SU-DHL-6 (cell line): Measurements from ENCODE around the gene CPLANE2.

ENCODE experiments used
- H2AFZ ChIP-seq: fragments of 200-600 bp; sonication (generic); 2 replicates; pipeline ENCODE4 v1.6.1; 2014; ENCODE audit warnings: low read depth, mild to moderate bottlenecking, moderate library complexity, mixed read lengths, antibody characterized with exemption, low read length; ENCODE audit not compliant: severe bottlenecking
- H3F3A ChIP-seq: fragments of 200-600 bp; shearing (Covaris generic); 2 replicates; pipeline ENCODE4 v1.6.0; 2016; ENCODE audit warnings: antibody characterized with exemption, mild to moderate bottlenecking; ENCODE audit not compliant: insufficient read depth
- H3K27ac ChIP-seq: fragments of 200-600 bp; sonication (generic); 2 replicates; pipeline ENCODE4 v1.5.1; 2016; ENCODE audit warnings: low read depth, mild to moderate bottlenecking, low read length, moderate library complexity, mixed read lengths
- H3K27me3 ChIP-seq: fragments of 200-600 bp; sonication (generic), shearing (Covaris generic); 2 replicates; pipeline ENCODE4 v1.6.0; 2014; ENCODE audit warnings: mild to moderate bottlenecking, low read length
- H3K36me3 ChIP-seq: fragments of 200-600 bp; sonication (generic); 2 replicates; pipeline ENCODE4 v1.6.1; 2014; ENCODE audit warnings: mild to moderate bottlenecking, low read length, mixed read lengths
- H3K4me2 ChIP-seq: fragments of 300-600, 200-600 bp; shearing (Covaris generic), sonication (generic); 2 replicates; pipeline ENCODE4 v1.6.0; 2014; ENCODE audit warnings: low read length, low read depth, mild to moderate bottlenecking; ENCODE audit not compliant: poor library complexity, severe bottlenecking
- H3K4me3 ChIP-seq: fragments of 200-600 bp; sonication (generic); 2 replicates; pipeline ENCODE4 v1.5.1; 2014; ENCODE audit warnings: antibody characterized with exemption, low read length, mild to moderate bottlenecking, mixed read lengths; ENCODE audit not compliant: insufficient read depth, poor library complexity, severe bottlenecking
- H3K79me2 ChIP-seq: fragments of 200-600 bp; sonication (generic); 2 replicates; pipeline ENCODE4 v1.6.1; 2014; ENCODE audit warnings: mild to moderate bottlenecking, low read length, moderate library complexity; ENCODE audit not compliant: insufficient read depth
- H3K9ac ChIP-seq: fragments of 200-600 bp; sonication (generic); 2 replicates; pipeline ENCODE4 v1.7.0; 2014; ENCODE audit warnings: mild to moderate bottlenecking, low read length
- H3K9me2 ChIP-seq: fragments of 200-600 bp; sonication (generic); replicated peaks from 2 replicates; pipeline ENCODE4 v1.6.1; 2014; ENCODE audit warnings: low read length; ENCODE audit not compliant: insufficient read depth
- H3K9me3 ChIP-seq: fragments of 200-600 bp; sonication (generic); 2 replicates; pipeline ENCODE4 v1.6.1; 2014; ENCODE audit warnings: low read length, mixed read lengths; ENCODE audit not compliant: insufficient read depth
- H4K20me1 ChIP-seq: fragments of 200-600 bp; sonication (generic); 2 replicates; pipeline ENCODE4 v1.6.1; 2014; ENCODE audit warnings: low read depth, mild to moderate bottlenecking, antibody characterized with exemption, low read length, moderate library complexity, mixed read lengths
- CTCF ChIP-seq: fragments of 200-600 bp; sonication (generic); IDR thresholded peaks from one replicate; pipeline ENCODE4 v1.5.1; 2017; ENCODE audit warnings: antibody characterized with exemption, mild to moderate bottlenecking, low read length, moderate library complexity; ENCODE audit not compliant: insufficient read depth, poor library complexity, severe bottlenecking
- EZH2phosphoT487 ChIP-seq: fragments of 200-600 bp; sonication (generic), shearing (Covaris generic); conservative IDR thresholded peaks from 2 replicates; pipeline ENCODE4 v1.6.1; 2018; ENCODE audit warnings: mild to moderate bottlenecking, antibody characterized with exemption, low read length, moderate library complexity, mixed read lengths

CPLANE2 gene

GRCh38 chr1:16208270-16208987 lies 28.6 kb downstream of the CPLANE2 start:
- Histone ChIP-seq H3K9ac (no peak overlapping the region), H3K4me3 (no peak overlapping the region), H3K27me3 (no peaks in the 10 kb centered on the region), H3K27ac (no peak overlapping the region), H3K79me2 (no peaks in the 10 kb centered on the region), H3K9me2 (no peaks in the 10 kb centered on the region), H4K20me1 (no peaks in the 10 kb centered on the region), H2AFZ (no peak overlapping the region), H3K9me3 (no peaks in the 10 kb centered on the region), H3K36me3 (no peaks in the 10 kb centered on the region), H3F3A (no peaks in the 10 kb centered on the region), H3K4me2 (no peak overlapping the region)
- TF ChIP-seq CTCF (no peak), EZH2phosphoT487 (no peak)

GRCh38 chr1:16207318-16208269 lies 29.4 kb downstream of the CPLANE2 start:
- Histone ChIP-seq H3K79me2 (no peaks in the 10 kb centered on the region), H3K9ac (no peak overlapping the region), H3K4me2 (no peak overlapping the region), H2AFZ (no peak overlapping the region), H3K9me3 (no peaks in the 10 kb centered on the region), H3K4me3 (no peak overlapping the region), H4K20me1 (no peaks in the 10 kb centered on the region), H3K27ac (no peak overlapping the region), H3K27me3 (no peaks in the 10 kb centered on the region), H3F3A (no peaks in the 10 kb centered on the region), H3K36me3 (no peaks in the 10 kb centered on the region), H3K9me2 (no peaks in the 10 kb centered on the region)
- TF ChIP-seq EZH2phosphoT487 (no peak), CTCF (no peak)

GRCh38 chr1:16206547-16207317 lies 30.3 kb downstream of the CPLANE2 start:
- Histone ChIP-seq H2AFZ (no peak overlapping the region), H4K20me1 (no peaks in the 10 kb centered on the region), H3K36me3 (no peaks in the 10 kb centered on the region), H3K27me3 (no peaks in the 10 kb centered on the region), H3K27ac (no peak overlapping the region), H3K4me2 (no peak overlapping the region), H3F3A (no peaks in the 10 kb centered on the region), H3K9me3 (no peaks in the 10 kb centered on the region), H3K9ac (no peak overlapping the region), H3K4me3 (no peak overlapping the region), H3K79me2 (no peaks in the 10 kb centered on the region), H3K9me2 (no peaks in the 10 kb centered on the region)
- TF ChIP-seq CTCF, result no peak
- TF ChIP-seq EZH2phosphoT487, result no peak
